NCI-H748 treated with DMSO at 0.1 percent for 48 hours (cell line): ENCODE measurements around the gene SCAI.
A peak's percentile ranks its signal among the peaks of the same experiment; 100 is the strongest.
"Not testable (repeated sequence)": the region's sequence is repeated elsewhere in the genome, so short reads cannot be mapped to it uniquely, and the experiment has no call there.

ENCODE experiments used
- DNase-seq: peaks from one replicate; lab custom pipeline; 2025; lab: John Stamatoyannopoulos, UW

Gene SCAI

DNA sequence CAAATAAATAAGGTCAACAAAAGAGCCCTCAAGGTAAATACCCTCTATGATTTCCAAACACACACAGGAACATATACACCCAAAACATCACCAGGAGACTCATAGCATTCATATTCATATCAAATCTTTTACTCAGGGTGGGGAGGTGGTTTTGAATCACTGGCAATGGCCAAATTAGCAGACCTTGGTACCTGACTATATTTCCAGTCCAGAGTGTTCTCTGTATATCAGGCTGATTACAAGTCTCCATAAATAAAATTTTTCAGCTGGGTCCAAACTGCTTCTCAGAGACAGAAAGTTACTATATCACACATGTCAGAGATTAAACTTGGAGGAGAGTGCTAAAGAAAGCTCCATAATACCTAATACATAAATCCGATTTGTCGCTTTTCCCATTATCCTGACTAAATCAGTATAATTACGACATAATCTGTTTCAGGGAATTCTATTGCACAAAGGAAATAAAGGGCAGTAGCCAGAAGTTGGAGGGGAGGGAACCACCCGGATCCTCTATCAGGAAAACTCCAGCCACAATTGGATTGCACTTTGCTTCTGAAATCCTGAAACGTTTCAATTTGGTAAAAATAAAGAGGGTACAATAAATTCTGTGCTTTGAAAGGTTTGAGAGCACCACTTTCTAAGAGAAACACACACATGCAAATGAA lies 195.5 kb downstream of the SCAI start:
- no peak for DNase-seq

- no peak for DNase-seq
Observed at GRCh38 chr9:124946167-124946566, 197.2 kb downstream of the SCAI start.

DNA sequence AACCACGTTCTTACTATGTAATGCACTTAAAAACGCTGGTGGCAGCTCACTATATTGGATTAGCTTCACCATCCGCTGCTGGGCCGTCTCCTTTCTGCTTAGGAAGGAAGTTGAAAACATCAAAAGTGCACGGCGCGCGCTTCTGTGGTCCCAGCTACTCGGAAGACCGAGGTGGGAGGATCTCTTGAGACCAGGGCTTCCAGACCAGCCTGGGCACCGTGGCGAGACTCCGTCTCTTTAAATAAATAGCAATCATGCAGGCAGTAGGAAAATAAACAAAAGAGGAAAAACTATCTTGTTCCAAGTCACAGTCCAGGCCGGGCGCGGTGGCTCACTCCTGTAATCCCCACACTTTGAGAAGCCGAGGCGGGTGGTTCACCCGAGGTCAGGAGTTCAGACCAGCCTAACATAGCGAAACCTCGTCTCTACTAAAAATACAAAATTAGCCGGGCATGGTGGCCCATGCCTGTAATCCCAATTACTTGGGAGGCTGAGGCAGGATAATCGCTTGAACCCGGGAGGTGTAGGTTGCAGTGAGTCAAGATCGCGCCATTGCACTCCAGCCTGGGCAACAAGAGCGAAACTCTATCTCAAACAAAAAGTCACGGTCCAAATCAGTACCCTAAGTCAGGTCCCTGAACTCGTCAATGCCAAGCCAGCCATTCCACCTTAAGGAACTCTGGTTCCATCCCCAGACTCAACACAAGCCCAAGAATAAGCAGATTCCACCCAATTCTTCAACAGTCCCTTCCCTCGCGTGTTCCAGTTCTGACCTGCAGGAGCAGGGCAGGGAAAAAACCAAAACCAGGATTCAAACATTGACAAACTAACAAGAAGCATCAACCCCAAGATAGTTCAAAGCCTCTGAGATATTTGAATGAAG lies 201.4 kb downstream of the SCAI start:
- DNase-seq: peak; percentile 27

DNA sequence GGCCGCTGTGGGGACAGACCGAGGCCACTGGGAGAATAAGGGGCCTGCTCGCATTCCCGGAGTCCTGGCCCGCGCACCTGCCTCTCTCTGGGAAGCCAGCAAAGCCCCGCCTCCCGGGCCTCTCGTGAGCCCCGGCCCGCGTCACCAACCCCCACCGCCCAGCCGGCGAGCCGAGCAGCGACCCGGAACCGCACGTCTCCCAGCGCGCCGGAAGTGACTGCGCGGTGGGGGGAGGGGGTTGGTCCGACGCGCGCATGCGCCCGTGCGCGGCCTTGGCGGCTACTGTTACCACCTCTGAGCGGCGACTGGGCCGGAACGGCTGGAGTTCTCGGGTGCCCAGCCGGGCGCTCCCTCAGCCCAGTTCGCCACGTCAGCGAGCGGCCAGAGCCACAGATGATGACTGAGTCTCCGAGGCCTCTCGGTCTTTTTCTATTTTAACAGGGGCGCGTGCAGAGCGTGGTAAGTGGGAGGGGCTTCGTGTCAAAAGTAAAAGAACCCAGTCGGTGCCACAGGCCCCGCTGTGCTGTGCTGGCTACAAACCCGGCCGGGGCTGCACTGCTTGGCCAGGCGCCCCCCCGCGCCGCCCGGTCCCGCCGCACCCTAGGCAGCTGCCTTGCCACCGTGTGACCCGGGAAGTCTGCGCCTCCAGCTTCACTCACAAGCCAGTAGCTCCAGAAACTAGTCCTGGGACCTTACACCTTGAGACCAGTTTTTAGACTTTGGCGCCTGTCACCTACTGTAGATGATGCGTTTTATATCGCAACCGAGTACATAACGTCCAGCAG lies 202.2 kb downstream of the SCAI start, which contains the start of gene GOLGA1:
TSS of gene GOLGA1 (minus strand) at position 190 of the 785 bp plus-strand sequence. CDS start 2,372 bp downstream, outside the sequence.
- DNase-seq: peak; percentile 92

GRCh38 chr9:124940521-124940893 lies 202.8 kb downstream of the SCAI start:
- peak; percentile 72 for DNase-seq

- DNase-seq: no peak
Observed at GRCh38 chr9:124939944-124940343, 203.4 kb downstream of the SCAI start.

DNA sequence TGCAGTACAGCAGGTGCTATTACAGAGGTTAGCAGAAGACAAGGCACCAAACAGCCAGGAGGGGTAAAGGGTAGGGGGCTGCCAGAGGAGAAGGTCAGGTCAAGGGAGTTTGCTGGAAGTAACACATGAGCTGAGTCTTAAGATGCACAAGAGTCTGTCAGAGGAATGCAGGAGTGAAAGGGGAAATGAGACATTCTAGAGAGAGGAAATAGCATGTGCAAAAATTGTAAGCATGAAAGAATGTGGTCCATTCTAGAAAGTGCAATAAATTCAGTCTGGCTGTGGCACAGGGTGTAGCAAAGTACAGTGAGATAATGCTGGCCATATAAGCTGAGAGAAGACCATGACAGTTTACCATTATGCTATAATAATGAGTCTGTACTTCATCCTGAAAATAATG lies 209.0 kb downstream of the SCAI start:
- no peak for DNase-seq

DNA sequence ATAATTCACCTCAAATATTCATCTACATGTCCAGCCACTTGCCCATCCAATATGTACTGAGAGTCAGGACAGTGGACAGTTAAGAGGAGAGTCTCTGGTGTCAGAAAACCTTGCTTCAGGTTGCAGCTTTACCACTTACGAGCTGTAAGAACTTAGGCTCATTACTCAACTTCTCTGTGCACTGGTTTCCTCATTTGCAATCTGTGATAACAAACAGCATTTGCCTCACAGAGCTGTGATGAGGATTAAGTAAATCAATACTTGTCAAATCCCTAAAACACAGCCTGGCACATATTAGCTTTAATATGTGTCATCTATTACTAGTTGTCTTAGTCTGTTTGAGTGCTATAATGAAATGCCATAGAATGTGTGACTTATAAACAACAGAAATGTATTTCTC lies 211.0 kb downstream of the SCAI start:
- DNase-seq: no peak

DNA sequence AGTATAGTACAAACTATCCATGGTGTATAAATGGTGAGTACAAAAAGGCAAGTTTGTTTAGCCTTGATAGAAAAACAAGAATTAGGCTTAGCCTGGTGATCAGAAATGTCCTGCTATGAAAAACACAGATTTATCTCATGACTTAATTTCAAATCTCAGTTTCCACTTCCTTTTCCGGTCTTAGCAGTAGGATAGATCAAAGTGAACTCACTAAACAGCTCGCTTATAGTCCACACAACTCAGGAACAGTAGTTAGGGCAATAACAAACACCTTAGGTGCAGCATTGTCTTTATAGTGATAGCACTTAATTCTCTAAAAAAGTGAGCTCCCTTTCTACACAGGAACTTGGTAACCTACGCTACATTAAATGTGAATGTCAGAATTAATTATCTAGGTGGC lies 213.9 kb downstream of the SCAI start:
- DNase-seq: no peak

DNA sequence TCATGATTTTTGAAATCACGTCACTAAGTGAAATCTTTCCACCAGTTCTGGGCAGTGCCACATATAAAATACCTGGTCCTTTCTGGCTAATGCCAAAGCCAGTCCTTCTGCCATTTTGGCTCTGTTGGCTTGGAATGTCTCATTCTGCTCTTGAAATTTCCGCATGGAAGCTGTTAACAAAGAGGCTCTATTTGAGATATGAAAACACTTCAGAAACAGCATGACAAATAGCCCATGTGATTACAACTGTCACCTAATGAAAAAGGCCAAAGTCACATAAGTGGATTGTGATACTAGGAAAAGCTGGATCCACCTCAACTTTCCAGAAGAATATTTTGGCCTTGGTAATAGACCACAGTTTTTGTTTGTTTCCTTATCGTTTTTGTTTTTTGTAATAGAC lies 215.2 kb downstream of the SCAI start:
- no peak for DNase-seq

- DNase-seq: not testable (repeated sequence)
Observed at GRCh38 chr9:124920394-124920793, 222.9 kb downstream of the SCAI start.

- DNase-seq: no peak
Observed at GRCh38 chr9:124914753-124915405, 228.4 kb downstream of the SCAI start.

DNA sequence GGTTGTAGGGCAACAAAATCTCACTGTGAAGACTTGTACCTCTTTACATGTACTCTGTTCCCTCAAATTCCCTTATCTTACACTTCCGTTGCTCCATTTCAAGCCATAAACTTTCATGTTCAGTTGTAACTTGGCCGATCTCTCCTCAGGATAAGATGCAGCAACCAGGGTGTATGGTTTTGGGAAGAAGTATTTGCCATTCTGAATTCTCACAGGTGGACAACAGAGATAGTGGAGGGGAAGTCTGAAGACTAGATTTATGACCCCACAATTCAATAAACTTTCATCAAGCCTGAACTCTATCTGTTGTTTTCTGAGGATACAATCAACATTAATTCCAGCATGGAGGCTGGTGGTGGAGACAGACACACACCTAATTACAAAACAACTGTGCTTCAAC lies 229.9 kb downstream of the SCAI start:
- no peak for DNase-seq

GRCh38 chr9:124911766-124912165 lies 231.6 kb downstream of the SCAI start:
- DNase-seq: no peak

GRCh38 chr9:124908098-124908497 lies 235.2 kb downstream of the SCAI start:
- no peak for DNase-seq

DNA sequence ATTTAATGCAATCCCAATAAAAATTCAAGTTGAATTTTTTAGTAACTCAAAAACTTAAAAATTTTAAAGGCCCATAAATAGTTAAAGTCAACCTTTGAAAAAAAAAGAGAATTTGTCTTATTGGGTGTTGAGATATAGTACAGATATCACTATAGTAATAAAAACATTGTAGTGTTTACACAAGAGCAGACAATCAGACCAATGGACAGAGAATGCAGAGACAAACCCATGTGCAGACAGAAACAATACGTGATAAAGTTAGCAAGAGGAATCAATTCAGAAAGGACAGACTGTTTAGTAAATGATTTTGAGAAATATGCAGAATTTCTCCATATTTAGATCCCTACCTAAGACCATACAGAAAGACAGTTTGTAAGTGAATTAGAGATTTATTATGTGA lies 236.4 kb downstream of the SCAI start:
- no peak for DNase-seq

- no peak for DNase-seq
Observed at GRCh38 chr9:124899845-124900244, 243.5 kb downstream of the SCAI start.

DNA sequence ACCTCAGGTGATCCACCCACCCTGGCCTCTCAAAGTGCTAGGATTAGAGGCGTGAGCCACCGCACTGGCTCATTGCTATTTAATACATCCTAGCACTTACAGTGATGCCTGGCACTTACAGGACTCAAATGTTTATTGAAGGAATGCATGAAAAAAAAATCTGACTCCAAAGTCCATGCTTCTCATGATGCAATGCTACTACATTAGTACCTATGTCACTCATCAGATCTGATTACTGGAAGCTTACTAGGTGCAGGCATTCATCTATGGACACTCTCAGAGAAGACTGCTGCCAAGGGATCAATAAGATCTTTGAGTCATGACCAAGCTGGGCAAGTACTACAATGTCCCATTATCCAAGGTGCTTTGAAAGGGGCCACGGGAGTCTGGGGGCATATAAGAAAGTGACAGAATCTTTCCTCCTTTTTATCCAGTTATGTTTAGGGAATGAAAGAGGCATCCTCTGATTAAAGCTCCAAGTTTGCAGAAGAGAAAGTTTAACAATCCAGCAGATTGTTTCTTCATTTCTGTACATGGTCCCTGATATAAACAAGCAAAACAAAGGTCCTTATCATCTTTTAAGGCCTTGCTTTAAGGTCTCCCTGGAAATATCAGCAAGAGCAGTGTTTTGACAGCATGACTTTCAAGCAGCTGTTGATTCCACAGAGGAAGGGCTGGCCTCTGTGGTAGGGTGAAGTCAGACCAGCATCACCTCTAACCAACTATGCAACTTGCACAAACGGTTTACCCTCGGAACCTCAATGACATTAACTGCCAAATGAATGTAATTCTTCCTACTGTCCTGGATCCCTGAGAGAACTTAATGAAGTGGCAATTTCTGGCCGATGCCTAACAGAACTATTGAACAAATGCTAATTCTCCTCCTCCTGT lies 245.5 kb downstream of the SCAI start:
- DNase-seq: no peak

- no peak for DNase-seq
Observed at GRCh38 chr9:124894741-124895170, 248.6 kb downstream of the SCAI start.

- no peak for DNase-seq
Observed at GRCh38 chr9:124894035-124894740, 249.1 kb downstream of the SCAI start.
